Ramos (cell line): ENCODE data around the gene NCOA1.

Source experiments
- in situ Hi-C: fragments of 300-500 bp; cut with MboI; formaldehyde crosslinking; loops from one replicate; pipeline ENCODE4 v1.14.3; 2022; ENCODE audit warnings: low sequenced_read_pairs; ENCODE audit not compliant: unreplicated experiment

The NCOA1 gene

DNA sequence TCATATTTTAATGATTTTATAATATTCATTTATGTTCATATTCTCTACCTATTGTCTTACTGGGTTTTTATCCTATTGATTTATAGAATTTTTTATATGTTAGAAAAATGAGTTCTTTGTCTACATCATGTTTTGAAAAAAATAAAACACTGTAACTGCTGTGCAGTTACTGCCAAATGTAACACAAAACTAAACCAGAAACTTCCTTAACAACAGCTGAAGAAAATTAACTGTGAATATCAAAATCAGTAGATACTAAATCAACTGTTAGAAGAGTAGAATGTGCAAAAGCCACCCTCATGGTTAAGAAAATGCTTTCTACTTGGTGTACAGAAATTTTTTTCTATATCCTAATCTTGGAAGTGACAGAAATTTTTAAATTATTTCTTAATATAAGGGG is 232.6 kb downstream of the NCOA1 start:
- in situ Hi-C loops: no loop called here

DNA sequence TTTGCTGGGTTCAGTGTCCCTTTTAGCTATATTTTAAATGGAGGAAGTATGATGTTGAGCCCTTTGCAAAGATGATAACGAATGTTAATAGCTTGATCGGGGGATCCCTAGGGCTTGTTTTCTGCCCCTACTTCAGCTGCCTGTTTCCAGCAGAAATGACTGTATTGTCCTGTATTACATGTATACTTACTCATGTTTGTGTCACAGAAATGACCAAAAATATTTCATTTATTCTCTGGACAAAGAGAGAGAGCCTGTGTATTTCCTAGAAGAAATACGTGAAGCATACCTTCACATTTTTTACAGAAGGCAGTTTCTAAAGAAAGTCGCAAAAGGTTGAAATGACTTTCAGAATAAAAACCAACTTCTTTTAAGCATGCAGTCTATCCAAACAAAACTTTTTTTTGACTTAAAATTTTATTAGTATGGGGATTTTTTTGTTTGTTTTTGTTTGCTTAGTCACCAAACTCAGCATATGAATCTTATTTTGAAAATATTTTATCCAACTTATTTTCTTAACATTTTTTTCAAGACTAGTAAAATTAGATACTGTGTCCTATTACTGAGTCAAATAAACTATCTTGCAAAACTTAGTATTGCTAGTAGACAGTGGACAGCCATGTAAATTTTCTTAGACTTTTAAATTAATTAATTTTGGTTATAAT is 233.2 kb downstream of the NCOA1 start:
- in situ Hi-C loops: no loop called here

DNA sequence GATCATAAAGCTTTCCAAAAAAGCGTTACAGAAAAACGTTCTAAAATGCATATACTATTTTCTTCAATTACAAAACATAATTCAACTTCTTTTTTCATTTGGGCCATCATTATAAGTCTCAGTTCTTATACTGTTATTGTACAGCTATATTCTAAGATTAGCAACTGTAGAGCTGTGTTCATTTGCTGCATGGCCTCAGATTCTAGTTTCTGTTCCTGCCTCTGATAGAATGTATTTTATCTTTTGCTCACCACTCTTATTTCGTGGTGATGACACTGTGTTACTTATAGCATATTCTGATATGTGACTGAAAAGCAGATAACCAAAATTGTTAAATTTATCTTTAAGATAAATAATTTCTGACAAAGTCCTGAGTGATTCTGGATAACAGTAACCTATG is 234.9 kb downstream of the NCOA1 start:
- in situ Hi-C loops: no loop called here

DNA sequence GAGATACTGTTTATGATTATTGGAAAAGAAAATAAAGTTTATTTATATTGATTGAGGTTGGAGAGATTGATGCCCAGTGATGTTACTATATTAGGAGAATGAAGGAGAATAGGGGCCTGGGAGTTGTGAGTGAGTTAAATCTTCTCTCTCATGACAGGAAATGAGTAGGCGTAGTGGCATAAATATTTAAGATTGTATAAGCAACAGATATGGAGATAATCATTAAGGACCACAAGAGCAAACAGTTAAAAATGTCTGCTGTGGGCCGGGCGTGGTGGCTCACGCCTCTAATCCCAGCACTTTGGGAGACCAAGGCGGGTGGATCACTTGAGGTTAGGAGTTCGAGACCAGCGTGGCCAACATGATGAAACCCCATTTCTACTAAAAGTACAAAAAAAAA is 239.4 kb downstream of the NCOA1 start:
- in situ Hi-C loops: no loop called here

DNA sequence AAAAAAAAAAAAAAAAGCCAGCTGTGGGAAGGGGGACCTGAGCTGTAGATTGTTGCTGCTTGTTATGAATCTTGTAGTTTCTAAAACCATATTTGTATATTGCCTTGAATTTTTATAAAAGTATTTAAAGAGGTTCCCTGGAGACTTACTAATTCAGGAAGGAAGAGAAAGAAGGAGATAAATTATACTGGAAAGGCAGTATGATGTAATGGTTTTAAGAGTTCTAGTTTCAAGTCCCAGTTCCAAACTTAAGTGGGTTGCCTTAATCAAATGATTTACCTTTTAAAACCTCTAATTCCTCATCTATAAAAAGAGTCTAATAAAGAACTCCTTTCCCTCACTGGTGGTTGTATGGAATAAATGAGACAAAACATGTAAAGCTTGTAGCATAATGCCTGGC is 240.0 kb downstream of the NCOA1 start:
- in situ Hi-C loops: no loop called here

DNA sequence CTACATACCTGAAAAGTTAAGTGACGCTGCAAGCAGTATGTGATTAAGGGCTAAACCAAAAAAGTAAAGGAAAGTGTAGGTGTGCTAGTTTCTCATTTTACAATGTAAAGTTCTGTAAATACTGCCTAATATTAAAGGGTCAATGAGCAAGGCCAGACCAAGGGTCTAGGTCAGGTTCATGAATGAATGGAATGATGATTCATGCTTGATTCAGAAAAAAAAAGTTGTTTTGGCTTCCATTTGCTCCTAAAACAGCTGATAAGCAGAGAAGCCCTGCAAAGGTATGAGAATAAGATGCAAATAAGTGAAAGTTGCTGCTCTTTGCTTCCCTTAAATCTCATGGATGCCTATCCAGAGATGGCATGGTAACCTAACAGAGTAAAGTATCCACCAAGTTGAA is 240.9 kb downstream of the NCOA1 start:
- in situ Hi-C loops: no loop called here

DNA sequence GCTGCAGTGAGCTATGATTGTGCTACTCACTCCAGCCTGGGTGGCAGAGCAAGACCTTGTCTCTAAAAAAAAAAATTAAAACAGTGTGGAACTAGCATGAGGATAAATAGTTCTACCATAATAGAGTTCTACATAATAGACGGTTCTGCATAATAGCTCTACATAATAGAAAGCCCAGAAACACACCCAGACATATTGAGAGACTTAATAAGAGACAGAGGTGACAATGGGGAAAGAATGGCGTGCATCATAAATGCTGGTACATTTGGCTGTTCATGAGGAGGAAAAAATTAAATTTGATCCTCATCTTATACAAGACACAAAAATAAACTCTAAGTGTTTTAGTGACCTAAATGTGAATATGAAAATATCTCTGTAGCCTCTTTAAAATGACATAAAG is 243.7 kb downstream of the NCOA1 start:
- in situ Hi-C loops: no loop called here

DNA sequence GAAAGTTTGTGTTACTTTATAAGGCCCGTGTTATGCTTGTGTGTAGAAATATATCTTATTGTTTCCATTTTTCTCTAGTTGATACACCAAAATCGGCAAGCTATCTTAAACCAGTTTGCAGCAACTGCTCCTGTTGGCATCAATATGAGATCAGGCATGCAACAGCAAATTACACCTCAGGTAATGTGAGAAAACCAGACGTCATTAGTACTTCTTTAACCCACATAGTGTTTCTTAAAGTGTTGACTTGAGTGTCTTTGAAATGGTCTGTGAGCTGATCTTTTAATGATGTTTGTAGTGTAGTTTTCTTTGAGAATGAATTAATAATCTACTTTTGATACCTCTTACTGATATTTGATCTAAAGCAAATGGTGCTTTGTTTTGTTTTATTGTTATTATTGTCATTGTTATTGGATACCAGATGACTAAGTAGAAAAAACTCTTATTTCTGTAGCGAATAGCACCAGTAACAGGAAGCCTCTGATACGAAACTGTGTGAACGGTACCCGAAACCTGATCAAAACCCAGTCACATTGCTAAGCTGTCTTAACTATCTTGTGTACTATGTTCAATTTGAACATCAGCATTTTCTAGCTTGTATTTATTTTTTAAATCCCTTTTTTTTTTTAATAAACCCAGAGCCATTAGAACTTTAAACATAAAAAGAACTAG is 248.4 kb downstream of the NCOA1 start:
- in situ Hi-C loops: no loop called here

DNA sequence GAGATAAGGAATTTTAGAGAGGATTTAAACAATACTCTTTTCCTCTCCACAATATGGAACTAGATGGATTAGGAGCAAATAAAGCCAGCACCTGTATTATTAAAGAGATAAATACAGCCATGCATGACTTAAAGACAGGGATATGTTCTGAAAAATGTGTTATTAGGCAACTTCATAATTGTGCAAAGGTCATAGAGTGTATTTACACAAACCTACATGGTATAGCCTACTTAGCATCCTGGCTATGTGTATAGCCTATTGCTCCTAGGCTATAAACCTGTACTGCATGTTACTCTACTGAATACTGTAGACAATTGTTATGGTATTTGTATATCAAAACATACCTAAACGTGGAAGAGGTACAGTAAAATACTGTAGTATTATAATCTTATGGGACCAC is 249.1 kb downstream of the NCOA1 start:
- in situ Hi-C loops: no loop called here

DNA sequence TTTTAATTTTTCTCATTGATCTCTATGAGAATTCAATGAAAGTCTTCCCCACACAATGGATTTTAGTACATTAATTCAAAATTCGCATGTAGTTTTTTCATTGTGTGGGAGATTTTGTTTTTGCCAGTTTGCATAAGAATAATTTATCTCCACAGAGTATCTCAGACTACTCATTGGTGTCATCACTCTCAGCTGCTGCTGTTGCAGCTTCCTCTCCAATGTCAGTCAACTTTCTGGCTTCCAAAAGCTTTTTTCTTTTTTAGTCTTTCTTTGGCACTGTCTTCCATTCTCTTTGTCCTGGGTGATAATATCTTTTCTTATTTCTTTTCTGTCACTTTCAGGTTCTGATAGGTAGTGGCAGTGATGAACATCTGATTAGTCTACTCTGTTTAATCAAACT is 251.7 kb downstream of the NCOA1 start:
- in situ Hi-C loops: no loop called here

DNA sequence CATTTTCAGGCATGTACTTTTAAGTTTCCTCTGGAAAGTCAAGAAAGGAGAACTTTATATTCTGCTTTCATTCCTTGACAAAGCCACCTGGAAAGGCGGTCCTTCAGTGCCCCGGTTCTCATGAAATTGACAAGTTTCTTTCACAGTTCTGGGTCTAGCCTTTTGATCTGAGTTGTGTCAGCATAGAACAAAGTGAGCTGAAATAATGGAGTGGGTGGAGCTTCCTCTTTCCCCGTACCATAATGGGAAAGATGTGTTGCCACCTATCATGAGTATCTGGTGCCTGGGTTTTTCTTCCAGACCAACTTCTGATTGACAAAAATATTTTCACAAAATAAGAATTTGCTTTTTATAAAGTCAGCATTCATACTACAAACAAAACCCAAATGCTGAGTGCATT is 252.9 kb downstream of the NCOA1 start:
- in situ Hi-C loops: no loop called here

DNA sequence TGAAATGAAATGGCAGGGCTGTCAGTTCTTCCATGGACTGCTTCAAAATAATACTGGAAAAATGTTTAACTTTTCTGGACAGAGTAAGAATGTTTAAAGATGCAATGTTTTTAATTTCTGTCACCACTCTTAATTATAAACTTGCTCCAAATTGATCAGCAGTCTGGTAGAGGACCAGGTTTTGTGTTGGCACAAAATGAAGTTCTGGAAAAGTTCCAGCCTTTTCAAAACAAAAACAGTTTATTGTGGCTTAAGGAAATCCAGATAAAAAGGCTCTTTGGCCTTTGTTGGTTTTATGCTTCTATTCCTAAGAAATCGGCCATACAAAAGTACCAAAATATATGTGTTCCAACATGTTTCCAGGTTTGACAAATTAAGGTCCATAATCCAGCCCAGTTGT is 253.3 kb downstream of the NCOA1 start:
- in situ Hi-C loops: no loop called here

DNA sequence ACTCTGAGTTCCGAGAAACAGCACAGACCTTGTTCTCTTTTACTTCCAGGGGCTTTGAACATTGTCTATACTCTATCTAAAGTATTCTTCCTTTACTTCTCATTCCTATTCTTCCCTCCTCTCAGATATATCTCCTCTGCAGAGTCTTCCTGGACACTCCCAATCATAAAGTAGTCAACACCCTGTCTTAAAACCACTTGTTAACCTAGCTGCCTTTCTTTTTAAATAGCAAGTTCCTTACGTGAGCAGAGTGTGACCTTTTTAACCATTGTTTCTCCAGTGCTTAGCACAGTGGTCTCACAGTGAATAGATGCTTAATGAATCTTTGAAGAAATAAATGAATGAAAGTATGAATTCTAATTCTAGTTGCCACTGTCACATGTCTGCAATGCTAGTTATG is 254.8 kb downstream of the NCOA1 start:
- in situ Hi-C loops: no loop called here

DNA sequence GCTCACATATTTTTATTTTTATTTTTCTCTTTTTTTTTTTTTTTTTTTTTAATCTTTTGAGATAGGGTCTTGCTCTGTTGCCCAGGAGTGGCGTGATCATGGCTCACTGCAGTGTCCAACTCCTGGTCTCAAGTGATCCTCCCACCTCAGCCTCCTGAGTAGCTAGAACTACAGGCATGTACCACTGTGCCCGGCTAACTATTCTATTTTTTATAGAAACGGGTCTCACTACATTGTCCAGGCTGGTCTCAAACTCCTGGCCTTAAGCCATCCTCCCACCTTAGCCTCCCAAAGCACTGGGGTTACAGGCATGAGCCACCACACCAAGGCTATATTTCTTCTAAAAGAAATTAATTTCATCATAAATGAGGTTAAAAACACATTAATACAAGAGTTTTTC is 256.2 kb downstream of the NCOA1 start:
- in situ Hi-C loops: no loop called here

DNA sequence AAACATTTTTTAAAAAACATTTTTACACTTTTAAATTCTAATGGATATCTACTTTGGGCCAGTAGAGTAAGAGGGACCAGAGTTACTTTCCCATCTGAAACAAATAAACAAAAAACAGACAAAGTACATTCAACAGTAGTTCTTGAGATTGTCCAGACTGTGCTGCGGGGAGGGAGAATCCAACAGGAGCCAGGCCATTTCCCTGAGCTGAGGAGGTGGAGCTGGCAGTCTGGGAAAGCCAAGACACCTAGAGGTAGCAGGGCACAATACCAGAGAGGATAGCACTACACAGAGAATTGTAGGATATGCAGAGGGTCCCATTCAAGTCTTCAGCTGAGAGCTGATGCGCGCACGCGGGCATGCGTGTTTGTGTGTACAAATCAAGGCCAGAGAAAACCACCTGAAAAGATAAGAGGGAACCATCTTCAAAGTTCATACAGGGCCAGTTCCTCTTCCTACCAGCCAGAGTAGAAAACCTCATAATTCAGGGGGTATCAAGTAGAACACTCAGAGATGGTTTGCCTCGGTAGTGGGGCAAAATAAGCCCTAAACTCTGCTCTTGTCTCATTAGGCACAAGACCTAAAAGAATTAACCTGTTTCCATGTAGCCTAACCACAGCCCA is 258.1 kb downstream of the NCOA1 start:
- in situ Hi-C loops: no loop called here

DNA sequence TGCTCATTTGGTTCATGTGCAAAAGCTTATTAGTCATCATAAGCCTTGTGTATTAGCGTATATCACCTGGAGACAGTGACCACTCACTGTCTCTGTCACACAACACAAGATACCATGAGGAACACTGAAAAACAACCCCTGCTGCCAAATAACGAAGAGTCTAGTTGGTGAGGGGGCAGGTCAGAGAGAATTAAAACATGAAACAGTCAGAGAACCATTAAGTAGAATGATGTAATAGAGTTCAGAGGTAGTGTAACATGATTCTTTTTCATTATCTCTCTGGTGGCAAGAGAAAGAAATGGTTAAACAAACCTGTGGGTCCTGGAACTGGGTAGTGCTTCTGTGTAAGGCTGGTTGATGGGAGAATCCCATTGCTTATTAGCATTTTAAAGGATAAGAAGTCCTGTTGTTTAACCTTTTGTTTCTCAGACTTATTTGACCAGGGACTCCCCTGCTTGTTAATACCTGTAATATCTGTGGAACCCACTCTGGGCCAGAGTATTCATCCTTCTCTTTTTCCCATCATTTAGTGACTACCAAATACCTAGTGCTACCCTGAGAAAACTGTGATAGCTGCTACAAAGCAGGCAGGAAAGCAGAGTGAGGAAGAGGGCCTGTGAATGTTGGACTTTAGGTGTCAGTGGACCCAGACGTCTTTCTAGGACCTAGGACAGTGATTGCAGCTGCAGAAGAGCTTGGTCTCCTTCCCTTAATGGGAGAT is 264.1 kb downstream of the NCOA1 start:
- in situ Hi-C loops: no loop called here

DNA sequence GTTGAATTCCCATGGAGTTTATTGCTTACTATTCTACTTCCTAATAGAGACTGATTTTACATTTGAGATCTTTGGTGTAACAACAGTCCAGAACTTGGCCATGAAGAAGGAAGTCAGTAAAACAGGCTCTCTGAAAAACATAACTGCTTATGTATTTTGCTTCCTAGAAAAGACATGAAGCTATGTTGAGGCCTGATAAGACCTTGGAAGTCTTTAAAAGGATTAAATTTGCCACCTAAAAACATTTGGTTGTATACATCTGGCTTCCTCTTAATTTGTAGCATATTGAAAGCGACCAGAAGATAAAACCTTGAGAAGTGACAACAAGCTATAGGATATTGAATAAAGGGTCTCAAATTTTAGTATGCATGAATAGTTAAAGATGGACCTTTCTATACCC is 265.7 kb downstream of the NCOA1 start:
- in situ Hi-C loops: no loop called here

DNA sequence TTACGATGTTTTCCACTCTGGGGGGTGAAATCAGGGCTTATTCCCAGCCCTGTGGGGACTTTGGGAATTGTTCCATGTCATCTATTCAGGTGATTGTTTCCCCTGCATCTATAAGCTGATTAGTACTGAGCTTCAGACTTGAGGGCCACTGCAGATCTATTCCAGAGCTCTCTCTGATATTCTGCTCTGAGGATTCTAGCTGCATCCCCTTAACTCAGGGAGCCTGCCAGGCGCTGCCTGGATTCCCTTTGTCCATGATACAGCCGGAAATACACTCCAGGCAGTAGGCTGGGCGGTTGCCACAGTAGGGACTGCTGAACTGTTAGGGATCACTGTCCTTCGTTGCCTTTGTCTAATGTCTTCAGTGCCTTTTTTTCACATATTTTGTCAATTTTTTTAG is 270.8 kb downstream of the NCOA1 start:
- in situ Hi-C loops: no loop called here

DNA sequence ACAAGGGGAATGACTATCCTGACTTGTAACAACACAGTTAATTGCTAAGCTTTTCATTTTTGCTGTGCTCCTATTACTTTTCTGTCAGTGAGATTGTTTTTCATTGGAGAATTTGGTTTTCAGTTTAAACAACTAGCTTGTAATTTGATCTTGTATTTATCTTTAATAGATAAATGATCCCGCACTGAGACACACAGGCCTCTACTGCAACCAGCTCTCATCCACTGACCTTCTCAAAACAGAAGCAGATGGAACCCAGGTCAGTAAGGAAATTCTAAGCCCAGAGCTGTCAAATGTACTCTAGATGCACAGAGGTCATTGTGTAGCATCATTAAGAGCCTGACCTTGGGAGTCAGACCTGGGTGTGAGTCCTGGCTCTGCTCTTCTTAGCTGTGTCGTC is 271.5 kb downstream of the NCOA1 start:
- in situ Hi-C loops: no loop called here

DNA sequence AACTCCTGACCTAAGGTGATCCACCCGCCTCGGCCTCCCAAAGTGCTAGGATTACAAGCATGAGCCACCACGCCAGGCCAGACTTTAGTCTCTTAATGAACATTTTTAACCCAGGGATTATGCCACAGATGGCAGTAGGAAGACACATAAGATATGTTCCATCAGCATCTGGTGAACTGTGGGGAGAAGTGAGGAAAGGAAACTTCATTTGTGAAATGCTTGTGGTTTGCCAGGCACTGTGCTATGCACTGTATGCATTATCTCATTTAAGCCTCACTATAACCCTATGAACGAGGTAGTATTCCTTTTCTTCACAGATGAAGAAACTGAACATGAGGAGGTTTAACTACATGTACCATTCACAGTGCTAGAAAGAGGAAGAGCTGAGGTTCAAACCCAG is 272.8 kb downstream of the NCOA1 start:
- in situ Hi-C loops: no loop called here

DNA sequence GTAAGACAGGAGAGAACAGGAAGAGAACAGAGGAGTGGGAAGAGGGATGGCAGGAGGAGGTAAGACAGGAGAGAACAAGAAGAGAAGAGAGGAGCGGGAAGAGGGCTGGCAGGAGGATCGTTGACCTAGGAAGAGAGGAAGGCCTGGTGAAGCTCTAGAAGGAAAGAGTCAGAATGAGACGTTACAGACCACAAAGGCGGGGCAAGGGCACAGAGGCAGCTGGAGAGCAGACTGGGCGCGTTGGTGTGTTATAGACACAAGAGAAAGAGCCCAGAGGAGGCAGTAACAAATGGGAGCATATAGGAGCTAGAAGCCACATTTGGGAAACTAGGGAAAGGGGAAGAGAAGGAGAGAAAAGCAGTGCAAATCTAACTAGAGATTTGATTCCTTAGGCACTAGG is 275.6 kb downstream of the NCOA1 start:
- in situ Hi-C loops: no loop called here
